Endothelial cell of umbilical vein (primary cell): Measurements from ENCODE around the gene TEX53. TPM values are rescaled to one million over a fixed set of nuclear protein-coding genes. Genes with fewer than 3 reads are reported as not detected.

ENCODE experiments used
- Bru-seq: library from RNA; stranded (reverse); fragments of 400-500 nt; gene quantifications from one replicate; lab custom pipeline; 2021; lab: Mats Ljungman, UMichigan
- BruChase-seq, 2 experiments: library from RNA; stranded (reverse); fragments of 400-500 nt; gene quantifications; one replicate each; lab custom pipeline; 2021; lab: Mats Ljungman, UMichigan
- BruUV-seq: library from RNA; stranded (reverse); fragments of 400-500 nt; replicated peaks from 2 replicates; lab custom pipeline; 2021; lab: Mats Ljungman, UMichigan
- CTCF ChIA-PET: fragments of 300-600, 350-600 bp; sonication (Branson Sonifier 250); formaldehyde crosslinking; loops from one replicate; lab custom pipeline; 2021; ENCODE audit warnings: antibody characterized with exemption, inconsistent platforms; lab: Charles Lee
- POLR2A ChIA-PET: fragments of 300-600, 350-600 bp; sonication (Branson Sonifier 250); formaldehyde crosslinking; loops from one replicate; lab custom pipeline; 2021; ENCODE audit warnings: antibody characterized with exemption, inconsistent platforms; lab: Charles Lee
- DNase-seq: peaks from one replicate; pipeline ENCODE4 v3.0.0-alpha.2; 2011; ENCODE audit warnings: low read depth, low spot score
- FAIRE-seq: peaks from 2 replicates; lab custom pipeline; 2011; peaks lifted over from hg19 to GRCh38; lab: Jason Lieb, UNC
- H2AFZ ChIP-seq: 2 replicates; pipeline ENCODE4 v1.6.0; 2012; ENCODE audit warnings: low read depth, low read length, control low read depth, inconsistent platforms
- H3K27ac ChIP-seq: 2 replicates; pipeline ENCODE4 v1.5.1; 2011; ENCODE audit warnings: low read depth, mild to moderate bottlenecking, control low read depth, low read length, moderate library complexity; ENCODE audit not compliant: insufficient read depth
- H3K27me3 ChIP-seq, 2 experiments: 2 replicates each; pipeline versions ENCODE4 v1.6.0 to v1.6.1; 2011; ENCODE audit warnings: low read length in 2 of 2, mixed read lengths in 1 of 2; ENCODE audit not compliant: control insufficient read depth in 2 of 2, insufficient read depth in 2 of 2
- H3K36me3 ChIP-seq, 2 experiments: 2 replicates in 1 of 2; 3 replicates in 1 of 2; pipeline ENCODE4 v1.5.1; 2011; ENCODE audit warnings: low read length in 2 of 2, mild to moderate bottlenecking in 1 of 2, moderate library complexity in 1 of 2; ENCODE audit not compliant: control insufficient read depth in 2 of 2, insufficient read depth in 2 of 2; ENCODE audit errors: extremely low read depth in 1 of 2
- H3K4me1 ChIP-seq: 3 replicates; pipeline ENCODE4 v1.5.1; 2011; ENCODE audit warnings: mild to moderate bottlenecking, low read length; ENCODE audit not compliant: control insufficient read depth, insufficient read depth; ENCODE audit errors: extremely low read depth
- H3K4me2 ChIP-seq: 2 replicates; pipeline ENCODE4 v1.6.1; 2011; ENCODE audit warnings: low read length, control low read depth, mixed read lengths; ENCODE audit not compliant: insufficient read depth
- H3K4me3 ChIP-seq, 3 experiments: fragments of 200-600 bp in 1 of 3; sonication (generic), shearing (Covaris generic) in 1 of 3; replicated peaks in 1 of 3; 2 replicates each; pipeline ENCODE4 v1.5.1; 2011 to 2016; ENCODE audit warnings: control low read depth in 3 of 3, low read length in 3 of 3, mild to moderate bottlenecking in 2 of 3, inconsistent platforms in 1 of 3, low read depth in 1 of 3, moderate library complexity in 1 of 3; ENCODE audit not compliant: insufficient read depth in 1 of 3
- H3K79me2 ChIP-seq: 2 replicates; pipeline ENCODE4 v1.6.0; 2012; ENCODE audit warnings: low read length, inconsistent platforms; ENCODE audit not compliant: control insufficient read depth, insufficient read depth
- H3K9ac ChIP-seq: replicated peaks from 2 replicates; pipeline ENCODE3; 2011; ENCODE audit warnings: low read length, control low read depth; ENCODE audit not compliant: insufficient read depth; ENCODE audit errors: extremely low read depth
- H3K9me1 ChIP-seq: replicated peaks from 3 replicates; pipeline ENCODE4 v1.6.0; 2011; ENCODE audit warnings: mild to moderate bottlenecking, low read length; ENCODE audit not compliant: control insufficient read depth, insufficient read depth; ENCODE audit errors: extremely low read depth
- H3K9me3 ChIP-seq: replicated peaks from 2 replicates; pipeline ENCODE4 v1.5.1; 2012; ENCODE audit warnings: low read length, inconsistent platforms; ENCODE audit not compliant: control insufficient read depth, insufficient read depth
- H4K20me1 ChIP-seq: replicated peaks from 2 replicates; pipeline ENCODE3; 2011; ENCODE audit warnings: mild to moderate bottlenecking, low read length; ENCODE audit not compliant: control insufficient read depth, insufficient read depth; ENCODE audit errors: extremely low read depth
- CTCF ChIP-seq, 2 donors: IDR thresholded peaks; 1 replicate in 1 of 2; 2 replicates in 1 of 2; pipeline ENCODE4 v1.5.1; 2011; ENCODE audit warnings: low read length in 2 of 2, mild to moderate bottlenecking in 2 of 2, moderate library complexity in 2 of 2, control low read depth in 1 of 2, inconsistent platforms in 1 of 2, low read depth in 1 of 2; ENCODE audit not compliant: insufficient read depth in 1 of 2; ENCODE audit errors: extremely low read depth in 1 of 2
- EZH2 ChIP-seq: IDR thresholded peaks from 2 replicates; pipeline ENCODE4 v1.6.1; 2012; ENCODE audit warnings: borderline replicate concordance, low read depth, mild to moderate bottlenecking, moderate library complexity, low read length, inconsistent platforms; ENCODE audit not compliant: severe bottlenecking
- FOS ChIP-seq: IDR thresholded peaks from 2 replicates; pipeline ENCODE4 v1.6.1; 2011; ENCODE audit warnings: mild to moderate bottlenecking, low read length, moderate library complexity, borderline replicate concordance; ENCODE audit not compliant: insufficient read depth
- JUN ChIP-seq: IDR thresholded peaks from 2 replicates; pipeline ENCODE4 v1.6.1; 2011; ENCODE audit warnings: borderline replicate concordance, low read depth; ENCODE audit not compliant: insufficient read length, insufficient read depth
- MAX ChIP-seq: IDR thresholded peaks from 2 replicates; pipeline ENCODE4 v1.6.1; 2011; ENCODE audit not compliant: insufficient read depth, insufficient read length
- MYC ChIP-seq: IDR thresholded peaks from one replicate; pipeline ENCODE4 v1.6.1; 2011; ENCODE audit warnings: mild to moderate bottlenecking, low read depth, low read length
- POLR2AphosphoS5 ChIP-seq: IDR thresholded peaks from 2 replicates; pipeline ENCODE4 v1.6.1; 2012; ENCODE audit warnings: low read depth, mild to moderate bottlenecking, control low read depth, low read length, moderate library complexity; ENCODE audit not compliant: insufficient read depth
- dilution Hi-C: fragments of 300-500 bp; cut with MboI; formaldehyde crosslinking; loops from one replicate; pipeline ENCODE4 v1.15.0; 2019; ENCODE audit warnings: low sequenced_read_pairs; ENCODE audit not compliant: extremely low pct_ligation_motif_present
- intact Hi-C: fragments of 100-400 bp; cut with micrococcal nuclease; formaldehyde crosslinking; loops from one replicate; pipeline ENCODE4 v1.10.0; 2022
- long read RNA-seq: library from polyadenylated mRNA; stranded (forward); transcript quantifications from one replicate; pipeline ENCODE4 v2.0.0, GENCODE V29; 2021
- polyA minus RNA-seq, 3 experiments: library from RNA; depleted of rRNA, polyadenylated mRNA; stranded (reverse); fragments of >200 nt; gene quantifications; 1 replicate in 1 of 3; 2 replicates in 2 of 3; pipeline ENCODE4 v1.2.3, GENCODE V29; 2011
- polyA plus RNA-seq, 4 experiments: library from polyadenylated mRNA; depleted of rRNA in 3 of 4; stranded (reverse) in 3 of 4; unstranded in 1 of 4; fragments of >200 nt; gene quantifications; 2 replicates each; pipeline versions ENCODE4 v1.2.1 to v1.2.3, GENCODE V29; 2011 to 2012; ENCODE audit warnings: missing spikeins in 1 of 4
- total RNA-seq: library from RNA; stranded (reverse); gene quantifications from 2 replicates; pipeline ENCODE4 v1.2.3, GENCODE V29; 2021

Gene TEX53
- total RNA-seq (not detected in 2 replicates), polyA plus RNA-seq (not detected in 2 replicates), polyA minus RNA-seq (not detected in 2 replicates), Bru-seq, nascent RNA (not detected), BruChase-seq, experiment 1, labeled RNA remaining after a 6-hour chase (not detected), BruChase-seq, experiment 2, labeled RNA remaining after a 2-hour chase (not detected)
- not detected in 2 replicates for polyA plus RNA-seq (2011; cell fraction: cytosol; rRNA removed)
- not detected in 2 replicates for polyA plus RNA-seq (2011; cell fraction: nucleus; rRNA removed)
- not detected in 2 replicates for polyA plus RNA-seq (2012)
- not detected for polyA minus RNA-seq (2011; cell fraction: cytosol; rRNA and poly(A)+ RNA removed)
- polyA minus RNA-seq (2011; cell fraction: nucleus; rRNA and poly(A)+ RNA removed): not detected in 2 replicates
- long read RNA-seq: 0 reads

DNA sequence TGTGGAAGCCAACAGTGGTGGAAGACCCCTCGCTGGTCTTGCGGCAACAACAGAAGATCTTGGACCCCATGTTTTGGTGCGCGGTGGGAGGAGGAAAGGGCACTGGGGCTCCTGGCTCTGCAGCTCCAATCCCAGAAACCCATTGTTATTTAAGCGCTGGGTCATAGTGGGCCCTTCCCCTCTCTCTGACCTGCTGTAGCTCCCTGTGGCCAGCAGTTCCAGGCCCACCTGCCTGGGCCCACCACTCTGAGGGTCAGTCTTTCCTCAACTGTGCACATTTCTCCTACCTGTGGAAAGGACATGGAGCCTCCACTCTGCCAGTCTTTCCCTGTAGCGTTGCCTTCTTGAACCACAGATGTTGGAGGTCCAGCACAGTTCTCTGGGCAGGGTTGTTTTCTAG is at the start of gene TEX53:
Gene TEX53, minus strand, starts transcription at position 101 of the 400 bp plus-strand sequence. Its CDS starts 31 bp downstream, at position 70.
- ChIA-PET POLR2A (no interaction called here), CTCF (interaction anchor here (1.2 to 9.3 kb wide), 3 partner anchors 23 to 357 kb away, joined by 4 to 397 read pairs (median 4); no protein-coding TSS in a partner anchor)
- BruUV-seq: no TSS peak
- Histone ChIP-seq H3K9ac (no peak within 1 kb of the TSS), H3K4me3 (no peak within 1 kb of the TSS), H3K9me3 (no peaks in the 10 kb centered on the region), H2AFZ (no peak within 1 kb of the TSS), H3K9me1 (no peaks in the 10 kb centered on the region), H3K36me3 (no peaks in the 10 kb centered on the region), H3K27me3 (peaks cover 0 to 4% of the 10 kb centered on the region in 2 experiments), H3K4me2 (no peak within 1 kb of the TSS), H3K4me1 (no peaks in the 10 kb centered on the region), H3K79me2 (no peaks in the 10 kb centered on the region), H3K27ac (no peak within 1 kb of the TSS), H4K20me1 (no peaks in the 10 kb centered on the region)
- intact Hi-C loops: no loop called here
- FAIRE-seq (no peak), DNase-seq (no peak)
- dilution Hi-C loops: no loop called here
- TF ChIP-seq FOS (no peak), EZH2 (no peak), JUN (no peak), POLR2AphosphoS5 (no peak), MAX (no peak), CTCF (IDR thresholded peaks at IDR 0.05; ENCODE audit: extremely low read depth in 1 of 2, insufficient read depth in 1 of 2, low read depth in 1 of 2, low read length in 2 of 2) (no peak), MYC (no peak)
